SK-N-SH treated with all-trans-retinoic acid at 6 μM for 48 hours (cell line): Measurements from ENCODE around the gene MMD.

Experiments
- CSRNP3 ChIP-seq: fragments of 250-450 bp; sonication (Bioruptor Pico); IDR thresholded peaks from 2 replicates; pipeline ENCODE4 v1.5.1; 2021; ENCODE audit warnings: mild to moderate bottlenecking, moderate library complexity
- PATZ1 ChIP-seq: fragments of 250-450 bp; sonication (Bioruptor Pico); IDR thresholded peaks from 2 replicates; pipeline ENCODE4 v1.8.0; 2020; ENCODE audit warnings: mild to moderate bottlenecking, moderate library complexity, borderline replicate concordance
- ZFP3 ChIP-seq: fragments of 250-450 bp; sonication (Bioruptor Pico); IDR thresholded peaks from 2 replicates; pipeline ENCODE4 v1.5.0; 2020; ENCODE audit warnings: mild to moderate bottlenecking, moderate library complexity
- ZFP30 ChIP-seq: fragments of 450-650 bp; formaldehyde crosslinking; IDR thresholded peaks from 2 replicates; pipeline ENCODE4 v1.5.0; 2022; ENCODE audit warnings: mild to moderate bottlenecking, moderate library complexity

GRCh38 chr17:55351226-55351625, 70.4 kb downstream of the MMD start:
- TF ChIP-seq ZFP3 (CRISPR knock-in tag) (no peak), ZFP30 (CRISPR knock-in tag) (no peak), CSRNP3 (CRISPR knock-in tag) (no peak), PATZ1 (no peak)
